Osteoblast (primary cell): ENCODE data around the gene CEP85. TPM values are rescaled to one million over a fixed set of nuclear protein-coding genes. Genes with fewer than 3 reads are reported as not detected.

Source experiments
- DNase-seq: peaks from one replicate; pipeline ENCODE4 v3.0.0; 2011; ENCODE audit warnings: low spot score, mixed read lengths; ENCODE audit not compliant: insufficient read length; ENCODE audit errors: missing footprints
- H2AFZ ChIP-seq: 2 replicates; pipeline ENCODE4 v1.6.0; 2011; ENCODE audit warnings: mild to moderate bottlenecking, low read length
- H3K27ac ChIP-seq: 2 replicates; pipeline ENCODE4 v1.5.1; 2011; ENCODE audit warnings: mild to moderate bottlenecking, low read depth, low read length, moderate library complexity
- H3K27me3 ChIP-seq: 2 replicates; pipeline ENCODE4 v1.6.0; 2012; ENCODE audit warnings: mild to moderate bottlenecking, control low read depth, inconsistent platforms, low read length, moderate library complexity; ENCODE audit not compliant: insufficient read depth
- H3K36me3 ChIP-seq: 2 replicates; pipeline ENCODE4 v1.5.1; 2011; ENCODE audit warnings: mild to moderate bottlenecking, low read length, control low read depth, moderate library complexity; ENCODE audit not compliant: insufficient read depth
- H3K4me1 ChIP-seq: 2 replicates; pipeline ENCODE4 v1.5.1; 2011; ENCODE audit warnings: mild to moderate bottlenecking, low read length, control low read depth, moderate library complexity; ENCODE audit not compliant: insufficient read depth
- H3K4me2 ChIP-seq: 2 replicates; pipeline ENCODE4 v1.6.0; 2011; ENCODE audit warnings: mild to moderate bottlenecking, low read length; ENCODE audit not compliant: insufficient read depth
- H3K4me3 ChIP-seq: fragments of 200-600 bp; sonication (generic); 3 replicates; pipeline ENCODE4 v1.5.1; 2012; ENCODE audit warnings: mild to moderate bottlenecking, low read length, inconsistent platforms; ENCODE audit not compliant: insufficient read depth
- H3K79me2 ChIP-seq: 2 replicates; pipeline ENCODE4 v1.6.0; 2012; ENCODE audit warnings: mild to moderate bottlenecking, low read length, control low read depth, inconsistent platforms; ENCODE audit not compliant: insufficient read depth
- H3K9me3 ChIP-seq: 2 replicates; pipeline ENCODE4 v1.5.1; 2011; ENCODE audit warnings: low read depth, low read length, control low read depth
- H4K20me1 ChIP-seq: 2 replicates; pipeline ENCODE4 v1.6.0; 2012; ENCODE audit warnings: mild to moderate bottlenecking, low read length, control low read depth; ENCODE audit not compliant: insufficient read depth
- total RNA-seq: library from RNA; depleted of rRNA; stranded (reverse); fragments of >200 nt; gene quantifications from 2 replicates; pipeline ENCODE4 v1.2.3, GENCODE V29; 2012
- TF ChIP-seq, protein P1 (sequence below): IDR thresholded peaks from 2 replicates; pipeline ENCODE4 v1.5.1; 2011; ENCODE audit warnings: mild to moderate bottlenecking, low read depth, low read length, moderate library complexity; ENCODE audit errors: extremely low read depth

The CEP85 gene
- total RNA-seq, 1 donor: 8.0 TPM

DNA sequence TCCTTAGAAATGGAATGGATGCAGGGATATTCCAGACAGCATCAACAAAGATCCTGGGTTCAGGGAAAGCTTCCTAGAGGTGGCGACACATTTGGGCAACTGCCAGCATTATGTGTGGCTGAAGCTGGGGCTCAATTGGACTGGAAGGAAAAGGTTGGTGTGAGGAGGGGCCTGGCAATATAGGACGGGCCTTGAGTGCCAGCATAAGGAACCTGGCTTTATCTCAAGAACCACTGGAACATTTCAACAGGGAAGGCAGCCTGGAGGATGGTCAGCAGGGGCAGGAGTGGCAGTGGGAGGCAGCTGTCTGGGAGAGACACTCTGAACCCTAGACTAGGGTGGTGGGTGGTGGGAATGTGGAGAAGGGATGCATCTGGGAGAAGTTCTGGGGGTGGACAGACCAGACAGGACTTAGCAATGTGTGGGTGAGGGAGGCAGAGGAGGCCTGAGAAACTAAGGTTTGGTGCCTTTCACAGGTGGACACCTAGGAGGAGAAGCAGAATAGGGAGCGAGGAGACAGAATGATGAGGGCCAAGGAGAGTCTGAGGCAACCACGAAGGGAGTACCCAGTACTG, 49.4 kb downstream of the CEP85 start:
- Histone ChIP-seq H3K27ac (peak overlapping the region; percentile 66), H3K4me1 (peaks cover 66% of the 10 kb centered on the region), H3K4me2 (no peak overlapping the region), H3K9me3 (no peaks in the 10 kb centered on the region), H2AFZ (no peak overlapping the region), H3K36me3 (peaks cover 29% of the 10 kb centered on the region), H3K4me3 (no peak overlapping the region), H3K27me3 (no peaks in the 10 kb centered on the region), H3K79me2 (peaks cover 46% of the 10 kb centered on the region), H4K20me1 (peaks cover 25% of the 10 kb centered on the region)
- TF ChIP-seq, protein P1, sequence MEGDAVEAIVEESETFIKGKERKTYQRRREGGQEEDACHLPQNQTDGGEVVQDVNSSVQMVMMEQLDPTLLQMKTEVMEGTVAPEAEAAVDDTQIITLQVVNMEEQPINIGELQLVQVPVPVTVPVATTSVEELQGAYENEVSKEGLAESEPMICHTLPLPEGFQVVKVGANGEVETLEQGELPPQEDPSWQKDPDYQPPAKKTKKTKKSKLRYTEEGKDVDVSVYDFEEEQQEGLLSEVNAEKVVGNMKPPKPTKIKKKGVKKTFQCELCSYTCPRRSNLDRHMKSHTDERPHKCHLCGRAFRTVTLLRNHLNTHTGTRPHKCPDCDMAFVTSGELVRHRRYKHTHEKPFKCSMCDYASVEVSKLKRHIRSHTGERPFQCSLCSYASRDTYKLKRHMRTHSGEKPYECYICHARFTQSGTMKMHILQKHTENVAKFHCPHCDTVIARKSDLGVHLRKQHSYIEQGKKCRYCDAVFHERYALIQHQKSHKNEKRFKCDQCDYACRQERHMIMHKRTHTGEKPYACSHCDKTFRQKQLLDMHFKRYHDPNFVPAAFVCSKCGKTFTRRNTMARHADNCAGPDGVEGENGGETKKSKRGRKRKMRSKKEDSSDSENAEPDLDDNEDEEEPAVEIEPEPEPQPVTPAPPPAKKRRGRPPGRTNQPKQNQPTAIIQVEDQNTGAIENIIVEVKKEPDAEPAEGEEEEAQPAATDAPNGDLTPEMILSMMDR: no peak
- peak; percentile 77 for DNase-seq

DNA sequence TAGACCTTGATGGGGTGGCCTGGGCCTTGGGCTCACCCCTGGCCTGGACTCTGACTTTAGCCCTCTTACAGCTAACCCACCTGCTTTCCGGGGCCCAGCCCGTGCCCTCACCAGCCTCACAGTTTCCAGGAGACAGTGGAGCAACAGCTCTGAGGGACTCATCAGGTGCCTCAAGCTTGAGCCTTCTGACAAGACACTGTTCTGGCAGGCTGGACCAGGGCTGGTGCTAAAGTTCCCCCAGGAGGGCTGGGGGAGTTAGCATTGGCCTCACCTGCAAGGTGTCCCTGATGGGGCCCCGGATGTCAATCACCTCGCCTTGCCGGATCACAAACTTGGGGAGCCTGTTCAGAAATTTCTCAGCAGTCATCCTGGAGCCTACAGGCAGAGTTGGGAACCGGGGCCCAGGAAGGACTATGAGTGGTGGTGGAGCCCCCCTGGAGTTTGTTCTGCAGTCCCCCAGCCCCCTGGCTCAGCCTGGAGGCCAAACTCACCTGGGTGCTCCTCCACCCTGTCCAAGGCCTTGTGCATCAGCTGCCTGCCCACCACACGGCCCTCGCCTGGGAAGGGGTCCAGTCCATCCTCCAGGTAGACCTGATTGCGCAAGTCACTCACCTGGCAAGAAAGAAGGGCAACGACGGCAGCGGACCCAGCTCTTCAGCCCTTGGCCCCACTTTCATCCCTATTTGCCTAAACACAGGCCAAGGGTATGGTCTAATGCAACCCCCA, 50.0 kb downstream of the CEP85 start:
- H3K79me2 ChIP-seq: peaks cover 46% of the 10 kb centered on the region

DNA sequence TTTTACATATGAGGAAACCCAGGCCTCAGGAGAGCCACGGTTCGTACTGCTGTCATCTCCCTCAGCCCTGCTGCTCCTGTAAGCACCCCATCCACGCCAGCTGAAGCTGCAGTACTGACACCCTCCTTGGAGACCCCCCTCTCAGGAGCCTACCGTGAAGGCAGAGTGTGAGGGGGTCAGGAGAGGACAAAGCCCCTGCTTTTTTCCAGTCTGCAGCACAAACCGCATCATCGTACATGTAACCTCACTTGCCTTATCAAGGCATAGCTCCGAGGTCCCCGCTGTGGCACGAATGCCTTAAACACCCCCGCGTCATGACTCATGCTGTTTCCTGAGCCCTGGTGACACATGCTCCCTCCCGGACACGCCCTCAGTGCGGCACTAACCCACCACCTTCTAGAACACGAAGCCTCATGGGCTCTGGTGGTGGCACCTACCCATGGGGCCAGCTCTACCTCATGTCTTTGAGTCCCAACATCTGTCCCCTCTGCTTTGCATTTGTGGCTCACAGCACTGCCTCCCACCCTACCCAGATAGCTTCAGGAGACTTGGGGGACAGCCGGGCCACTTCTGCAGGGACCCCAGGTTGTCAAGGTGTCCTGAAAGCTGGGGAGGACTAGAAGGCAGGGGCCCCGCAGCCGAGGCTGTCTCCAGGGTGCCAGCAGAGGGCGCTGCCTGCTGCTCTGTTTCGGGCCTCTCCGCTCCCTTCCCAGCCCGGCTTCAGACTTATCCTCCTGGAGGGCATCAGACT, 50.8 kb downstream of the CEP85 start:
- Histone ChIP-seq H3K4me3 (no peak overlapping the region), H3K4me1 (peaks cover 56% of the 10 kb centered on the region), H3K36me3 (peaks cover 30% of the 10 kb centered on the region), H3K79me2 (peaks cover 41% of the 10 kb centered on the region), H3K9me3 (no peaks in the 10 kb centered on the region), H4K20me1 (peaks cover 25% of the 10 kb centered on the region), H3K4me2 (peak overlapping the region; percentile 28), H3K27ac (peak overlapping the region; percentile 66), H2AFZ (no peak overlapping the region), H3K27me3 (no peaks in the 10 kb centered on the region)
- peak; percentile 99 for DNase-seq
- TF ChIP-seq, protein P1: peak; percentile 63

More for the DNA sequence above, 50.0 kb downstream of the CEP85 start:
- peaks cover 29% of the 10 kb centered on the region for H3K36me3 ChIP-seq
- H3K27ac ChIP-seq: peak overlapping the region; percentile 66
- H3K4me3 ChIP-seq: no peak overlapping the region
- peaks cover 62% of the 10 kb centered on the region for H3K4me1 ChIP-seq
- no peaks in the 10 kb centered on the region for H3K9me3 ChIP-seq
- no peaks in the 10 kb centered on the region for H3K27me3 ChIP-seq
- H3K4me2 ChIP-seq: peak overlapping the region; percentile 28
- TF ChIP-seq, protein P1: no peak
- DNase-seq: peak; percentile 78
- H4K20me1 ChIP-seq: peaks cover 25% of the 10 kb centered on the region
- no peak overlapping the region for H2AFZ ChIP-seq
